ENCODE data around the gene CCDC33.

Gene CCDC33

GRCh38 chr15:74235962-74236361 is at the start of gene CCDC33:
TSS of gene CCDC33 (plus strand) at chr15:74236326. CDS start at chr15:74236720, 394 bp downstream.
- TF ChIP-seq, protein P1, sequence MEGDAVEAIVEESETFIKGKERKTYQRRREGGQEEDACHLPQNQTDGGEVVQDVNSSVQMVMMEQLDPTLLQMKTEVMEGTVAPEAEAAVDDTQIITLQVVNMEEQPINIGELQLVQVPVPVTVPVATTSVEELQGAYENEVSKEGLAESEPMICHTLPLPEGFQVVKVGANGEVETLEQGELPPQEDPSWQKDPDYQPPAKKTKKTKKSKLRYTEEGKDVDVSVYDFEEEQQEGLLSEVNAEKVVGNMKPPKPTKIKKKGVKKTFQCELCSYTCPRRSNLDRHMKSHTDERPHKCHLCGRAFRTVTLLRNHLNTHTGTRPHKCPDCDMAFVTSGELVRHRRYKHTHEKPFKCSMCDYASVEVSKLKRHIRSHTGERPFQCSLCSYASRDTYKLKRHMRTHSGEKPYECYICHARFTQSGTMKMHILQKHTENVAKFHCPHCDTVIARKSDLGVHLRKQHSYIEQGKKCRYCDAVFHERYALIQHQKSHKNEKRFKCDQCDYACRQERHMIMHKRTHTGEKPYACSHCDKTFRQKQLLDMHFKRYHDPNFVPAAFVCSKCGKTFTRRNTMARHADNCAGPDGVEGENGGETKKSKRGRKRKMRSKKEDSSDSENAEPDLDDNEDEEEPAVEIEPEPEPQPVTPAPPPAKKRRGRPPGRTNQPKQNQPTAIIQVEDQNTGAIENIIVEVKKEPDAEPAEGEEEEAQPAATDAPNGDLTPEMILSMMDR (IDR thresholded peaks at IDR 0.05; ENCODE audit: control insufficient read depth, insufficient read depth, low read depth, low read length, missing control alignments) = no peak
- DNase-seq (ENCODE audit: low read depth) = no peak
- H3K4me3 ChIP-seq (ENCODE audit: control insufficient read depth, low read depth, low read length) = no peak within 1 kb of the TSS

GRCh38 chr15:74188216-74188615 is 47.9 kb upstream of the CCDC33 start:
- TF ChIP-seq, protein P1 (IDR thresholded peaks at IDR 0.05; ENCODE audit: control insufficient read depth, insufficient read depth, low read depth, low read length, missing control alignments) = no peak
- no peak overlapping the region for H3K4me3 ChIP-seq (ENCODE audit: control insufficient read depth, low read depth, low read length)
- DNase-seq (ENCODE audit: low read depth) = no peak

DNA sequence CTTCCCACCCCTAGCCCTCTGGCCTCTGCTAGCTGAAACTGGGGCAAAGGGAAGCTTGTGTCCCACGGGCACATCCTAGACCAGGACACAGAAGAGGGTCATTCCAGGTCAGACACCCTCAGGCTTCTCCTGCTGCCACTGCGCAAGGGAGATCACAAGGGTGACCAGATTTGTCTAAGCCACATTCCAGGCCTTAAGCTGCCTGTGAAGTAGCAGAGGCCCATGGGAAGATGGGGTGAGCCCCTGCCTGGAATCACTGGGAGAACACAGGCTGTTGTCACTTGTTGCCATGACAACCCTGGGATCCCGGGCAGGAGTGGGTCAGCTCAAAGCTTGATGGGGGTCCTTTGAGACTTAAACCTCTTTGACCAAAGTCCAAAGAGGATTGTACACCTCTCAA is 44.3 kb upstream of the CCDC33 start:
- H3K4me3 ChIP-seq (ENCODE audit: control insufficient read depth, low read depth, low read length) = no peak overlapping the region
- DNase-seq (ENCODE audit: low read depth) = no peak
- TF ChIP-seq, protein P1 (IDR thresholded peaks at IDR 0.05; ENCODE audit: control insufficient read depth, insufficient read depth, low read depth, low read length, missing control alignments) = no peak

GRCh38 chr15:74192751-74193150 is 43.4 kb upstream of the CCDC33 start:
- TF ChIP-seq, protein P1 (IDR thresholded peaks at IDR 0.05; ENCODE audit: control insufficient read depth, insufficient read depth, low read depth, low read length, missing control alignments) = no peak
- no peak for DNase-seq (ENCODE audit: low read depth)
- H3K4me3 ChIP-seq (ENCODE audit: control insufficient read depth, low read depth, low read length) = no peak overlapping the region

DNA sequence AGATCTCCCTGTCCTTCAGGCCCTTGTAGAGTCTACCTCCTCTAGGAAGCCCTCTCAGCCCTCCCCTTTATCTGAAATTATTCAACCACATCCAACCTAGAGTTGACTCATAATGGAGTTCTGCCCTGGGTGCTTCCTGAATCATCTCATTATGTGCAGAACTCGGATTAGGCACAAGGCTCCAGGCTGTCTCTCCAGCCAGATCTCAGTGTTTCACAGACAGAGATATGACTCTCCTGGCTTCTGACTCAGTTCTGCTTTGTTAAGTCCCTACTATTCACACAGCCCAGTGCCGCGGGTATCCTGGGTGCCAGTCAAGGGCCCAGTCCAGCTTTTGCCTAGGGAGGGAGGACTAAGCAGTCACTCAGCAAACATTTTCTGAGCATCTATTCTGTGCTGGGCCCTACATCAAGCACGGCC is 42.8 kb upstream of the CCDC33 start:
- H3K4me3 ChIP-seq (ENCODE audit: control insufficient read depth, low read depth, low read length) = no peak overlapping the region
- peak; percentile 87 for DNase-seq (ENCODE audit: low read depth)
- TF ChIP-seq, protein P1 (IDR thresholded peaks at IDR 0.05; ENCODE audit: control insufficient read depth, insufficient read depth, low read depth, low read length, missing control alignments) = no peak

GRCh38 chr15:74193905-74194304 is 42.2 kb upstream of the CCDC33 start:
- TF ChIP-seq, protein P1 (IDR thresholded peaks at IDR 0.05; ENCODE audit: control insufficient read depth, insufficient read depth, low read depth, low read length, missing control alignments) = no peak
- H3K4me3 ChIP-seq (ENCODE audit: control insufficient read depth, low read depth, low read length) = no peak overlapping the region
- no peak for DNase-seq (ENCODE audit: low read depth)
